Activated CD8-positive, alpha-beta T cell treated with anti-CD3 and anti-CD28 coated beads for 36 hours (primary cell): ENCODE measurements around the gene CTF1. TPM values are rescaled to one million over a fixed set of nuclear protein-coding genes. Genes with fewer than 3 reads are reported as not detected.

Experiments used
- ATAC-seq: fragments of 200-7000 bp; cut with Tn5 transposase; one replicate; pipeline ENCODE4 v1.10.0; 2021; ENCODE audit warnings: mild to moderate bottlenecking, moderate library complexity
- CTCF ChIA-PET: fragments of 350-600 bp; sonication (Branson Sonifier 250); formaldehyde crosslinking; loops from one replicate; lab custom pipeline; 2021; ENCODE audit warnings: antibody characterized with exemption; lab: Charles Lee
- POLR2A ChIA-PET: fragments of 350-600 bp; sonication (Branson Sonifier 250); formaldehyde crosslinking; loops from one replicate; lab custom pipeline; 2021; ENCODE audit warnings: antibody characterized with exemption; lab: Charles Lee
- DNase-seq: peaks from one replicate; pipeline ENCODE4 v3.0.0-alpha.2; 2020
- H3K27ac Mint-ChIP-seq: one replicate; pipeline ENCODE4 v1.8.0; 2021; ENCODE audit warnings: mild to moderate bottlenecking, mixed read lengths
- H3K27me3 Mint-ChIP-seq: one replicate; pipeline ENCODE4 v1.8.0; 2021; ENCODE audit warnings: mixed read lengths
- H3K36me3 Mint-ChIP-seq: one replicate; pipeline ENCODE4 v1.8.0; 2021; ENCODE audit warnings: low read depth, mixed read lengths
- H3K4me1 Mint-ChIP-seq: one replicate; pipeline ENCODE4 v1.8.0; 2021; ENCODE audit warnings: low read depth, mixed read lengths
- H3K4me3 Mint-ChIP-seq: one replicate; pipeline ENCODE4 v1.8.0; 2021; ENCODE audit warnings: mild to moderate bottlenecking, moderate library complexity, mixed read lengths
- H3K9me3 Mint-ChIP-seq: one replicate; pipeline ENCODE4 v1.8.0; 2021; ENCODE audit warnings: mixed read lengths
- intact Hi-C: fragments of 100-400 bp; cut with micrococcal nuclease; formaldehyde crosslinking; loops from one replicate; pipeline ENCODE4 v1.10.0; 2022
- total RNA-seq, 2 experiments: library from RNA; stranded (reverse); gene quantifications; one replicate each; pipeline ENCODE4 v1.2.3, GENCODE V29; 2021
- TF ChIP-seq, protein P1 (sequence below): fragments of 200-600 bp; IDR thresholded peaks from one replicate; pipeline ENCODE4 v1.8.0; 2022; ENCODE audit warnings: antibody characterized with exemption, mild to moderate bottlenecking

CTF1 gene
- total RNA-seq, 2 experiments from 2014 or later = 0.31 to 0.32 TPM

DNA sequence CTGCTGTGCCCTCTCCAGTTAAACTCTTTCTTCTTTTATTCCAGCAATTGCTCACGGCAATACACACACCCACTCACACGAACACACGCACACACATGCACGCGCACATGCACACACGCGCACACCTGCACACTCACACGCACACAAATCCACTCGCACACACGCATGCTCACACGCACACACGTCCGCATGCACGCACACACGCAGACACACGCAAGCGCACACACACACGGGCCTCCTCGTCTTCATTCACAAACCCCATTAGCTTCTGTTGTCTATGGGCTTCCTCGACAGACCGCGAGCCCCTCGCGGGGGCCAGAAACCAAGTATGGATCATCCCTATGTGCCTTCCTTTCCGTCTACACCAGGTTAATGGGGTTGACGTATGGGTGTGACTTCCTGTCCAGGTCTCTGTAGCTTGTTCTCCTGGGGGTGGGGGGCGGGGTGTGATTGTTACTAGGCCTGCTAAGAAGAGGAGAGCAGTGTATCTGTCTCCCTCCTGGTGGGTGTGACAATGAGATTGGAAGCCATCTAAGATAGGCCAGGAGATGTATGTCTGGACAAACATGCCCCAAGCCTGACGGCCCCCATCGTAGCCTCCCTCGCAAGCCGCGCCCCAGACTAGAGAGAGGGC, 670 bp upstream of the CTF1 start:
- H3K27me3 Mint-ChIP-seq = no peaks in the 10 kb centered on the region
- H3K27ac Mint-ChIP-seq = no peak overlapping the region
- ATAC-seq (no peak), DNase-seq (peak; percentile 33)
- H3K4me1 Mint-ChIP-seq = peaks cover 36% of the 10 kb centered on the region
- POLR2A ChIA-PET = interaction anchor here (0.6 to 8.1 kb wide), 4 partner anchors 10 to 285 kb away, joined by 3 to 64 read pairs (median 4); no protein-coding TSS in a partner anchor
- intact Hi-C loops = loop anchor here (10.0 kb wide), 1 partner anchor 241 kb away; the partner anchor contains the start of genes FBRS and PRR14
- no peak overlapping the region for H3K4me3 Mint-ChIP-seq
- TF ChIP-seq, protein P1, sequence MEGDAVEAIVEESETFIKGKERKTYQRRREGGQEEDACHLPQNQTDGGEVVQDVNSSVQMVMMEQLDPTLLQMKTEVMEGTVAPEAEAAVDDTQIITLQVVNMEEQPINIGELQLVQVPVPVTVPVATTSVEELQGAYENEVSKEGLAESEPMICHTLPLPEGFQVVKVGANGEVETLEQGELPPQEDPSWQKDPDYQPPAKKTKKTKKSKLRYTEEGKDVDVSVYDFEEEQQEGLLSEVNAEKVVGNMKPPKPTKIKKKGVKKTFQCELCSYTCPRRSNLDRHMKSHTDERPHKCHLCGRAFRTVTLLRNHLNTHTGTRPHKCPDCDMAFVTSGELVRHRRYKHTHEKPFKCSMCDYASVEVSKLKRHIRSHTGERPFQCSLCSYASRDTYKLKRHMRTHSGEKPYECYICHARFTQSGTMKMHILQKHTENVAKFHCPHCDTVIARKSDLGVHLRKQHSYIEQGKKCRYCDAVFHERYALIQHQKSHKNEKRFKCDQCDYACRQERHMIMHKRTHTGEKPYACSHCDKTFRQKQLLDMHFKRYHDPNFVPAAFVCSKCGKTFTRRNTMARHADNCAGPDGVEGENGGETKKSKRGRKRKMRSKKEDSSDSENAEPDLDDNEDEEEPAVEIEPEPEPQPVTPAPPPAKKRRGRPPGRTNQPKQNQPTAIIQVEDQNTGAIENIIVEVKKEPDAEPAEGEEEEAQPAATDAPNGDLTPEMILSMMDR = no peak
- CTCF ChIA-PET = interaction anchor here (2.3 kb wide), 1 partner anchor 51 kb away, joined by 9 read pairs; no protein-coding TSS in a partner anchor
- H3K36me3 Mint-ChIP-seq = peaks cover 4% of the 10 kb centered on the region
- H3K9me3 Mint-ChIP-seq = no peaks in the 10 kb centered on the region

DNA sequence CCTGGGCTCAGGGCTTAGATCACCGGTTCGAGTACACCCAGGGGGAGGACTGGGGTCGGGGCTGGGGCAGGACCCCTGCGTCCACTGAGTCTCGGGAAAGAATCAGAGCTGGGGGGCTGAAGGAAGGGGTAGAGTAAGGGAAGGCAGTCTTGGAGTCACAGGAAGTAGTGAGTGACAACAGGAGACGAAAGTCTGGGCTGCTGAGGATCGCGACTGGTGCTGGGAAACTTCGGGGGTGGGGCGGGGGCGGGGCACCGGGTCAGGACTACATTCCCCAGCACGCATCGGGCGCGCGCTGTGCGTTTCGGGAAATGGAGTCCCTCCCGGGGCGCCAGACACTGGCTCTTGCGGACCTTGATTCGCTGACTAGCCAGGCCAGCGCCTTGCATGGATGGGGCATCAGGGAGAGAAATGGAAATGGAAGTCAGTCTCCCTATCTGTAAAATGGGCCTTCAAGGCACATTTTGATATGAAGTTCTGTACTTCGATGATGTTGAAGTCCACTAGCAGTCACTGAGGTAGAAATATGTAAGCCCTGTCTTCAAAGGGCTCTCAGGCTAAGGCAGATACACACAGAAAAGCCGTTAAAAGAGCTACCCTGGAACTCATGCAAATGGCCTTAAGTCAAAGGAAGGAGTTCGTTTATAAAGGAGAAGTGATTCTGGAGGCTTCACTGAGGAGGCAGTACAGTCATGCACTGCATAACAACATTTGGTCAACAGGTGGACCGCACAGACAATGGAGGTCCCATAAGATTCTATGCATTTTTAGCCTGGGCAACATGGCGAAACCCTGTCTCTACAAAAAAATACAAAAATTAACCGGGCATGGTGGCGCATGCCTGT, 697 bp downstream of the CTF1 start:
- Mint-ChIP-seq H3K4me1 (peaks cover 41% of the 10 kb centered on the region), H3K9me3 (no peaks in the 10 kb centered on the region), H3K4me3 (peak overlapping the region; percentile 66), H3K27me3 (no peaks in the 10 kb centered on the region), H3K27ac (peak overlapping the region; percentile 90), H3K36me3 (no peaks in the 10 kb centered on the region)
- CTCF ChIA-PET = interaction anchor here (0.7 to 2.3 kb wide), 2 partner anchors 52 to 53 kb away, joined by 3 to 9 read pairs; no protein-coding TSS in a partner anchor
- POLR2A ChIA-PET = interaction anchor here (0.6 to 8.1 kb wide), 6 partner anchors 15 to 325 kb away, joined by 3 to 64 read pairs (median 3); no protein-coding TSS in a partner anchor
- intact Hi-C loops = loop anchor here (10.0 kb wide), 1 partner anchor 242 kb away; the partner anchor contains the start of genes FBRS and PRR14
- TF ChIP-seq, protein P1 = no peak
- DNase-seq (peak; percentile 88), ATAC-seq (peak; percentile 63)

DNA sequence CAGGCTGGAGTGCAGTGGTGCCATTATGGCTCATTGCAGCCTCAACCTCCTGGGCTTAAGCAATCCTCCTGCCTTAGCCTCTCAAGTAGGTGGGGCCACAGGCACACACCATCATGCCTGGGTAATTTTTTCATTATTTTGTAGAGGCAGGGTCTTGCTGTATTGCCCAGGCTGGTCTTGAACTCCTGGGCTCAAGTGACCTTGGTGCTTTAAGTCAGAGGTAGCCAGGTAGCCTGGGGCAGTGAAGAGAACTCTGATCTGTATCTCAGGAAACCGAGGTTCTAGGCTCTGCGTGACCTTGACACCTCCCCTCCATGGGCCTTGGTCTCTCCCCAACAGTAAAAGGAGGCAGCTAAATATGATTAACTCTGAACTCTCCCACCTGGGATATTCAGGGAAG, 3.4 kb downstream of the CTF1 start:
- no peak overlapping the region for H3K4me3 Mint-ChIP-seq
- H3K27ac Mint-ChIP-seq = no peak overlapping the region
- DNase-seq = no peak
- H3K4me1 Mint-ChIP-seq = peaks cover 39% of the 10 kb centered on the region
- peaks cover 4% of the 10 kb centered on the region for H3K36me3 Mint-ChIP-seq
- CTCF ChIA-PET = interaction anchor here (3.2 to 4.4 kb wide), 2 partner anchors 55 to 93 kb away, joined by 16 to 120 read pairs; no protein-coding TSS in a partner anchor
- TF ChIP-seq, protein P1 = no peak
- POLR2A ChIA-PET = interaction anchor here (0.8 kb wide), 1 partner anchor 38 kb away, joined by 4 read pairs; no protein-coding TSS in a partner anchor
- no peaks in the 10 kb centered on the region for H3K27me3 Mint-ChIP-seq
- H3K9me3 Mint-ChIP-seq = peaks cover 3% of the 10 kb centered on the region
- intact Hi-C loops = loop anchor here (10.0 kb wide), 1 partner anchor 245 kb away; the partner anchor contains the start of genes FBRS and PRR14
- no peak for ATAC-seq

DNA sequence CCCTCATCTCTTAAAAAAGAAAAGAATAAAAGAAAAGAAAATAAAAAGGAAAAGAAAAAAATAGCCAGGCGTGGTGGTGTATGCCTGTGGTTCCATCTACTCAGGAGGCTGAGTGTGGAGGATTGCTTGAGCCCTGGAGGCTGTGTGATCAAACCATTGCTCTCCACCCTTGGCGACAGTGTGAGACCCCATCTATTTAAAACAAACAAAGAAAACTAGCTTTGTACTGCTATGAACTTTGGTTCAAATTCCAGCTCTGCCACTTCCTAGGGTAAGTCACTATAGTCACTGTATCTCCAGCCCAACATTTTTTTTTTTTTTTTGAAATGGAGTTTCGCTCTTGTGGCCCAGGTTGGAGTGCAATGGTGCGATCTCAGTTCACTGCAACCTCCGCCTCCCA, 4.2 kb downstream of the CTF1 start:
- ChIA-PET CTCF (interaction anchor here (0.6 to 4.4 kb wide), 13 partner anchors 8 to 251 kb away, joined by 3 to 120 read pairs (median 8); partner anchors contain the start of gene BCL7C), POLR2A (interaction anchor here (0.6 to 3.3 kb wide), 6 partner anchors 22 to 297 kb away, joined by 3 to 33 read pairs (median 3); no protein-coding TSS in a partner anchor)
- Mint-ChIP-seq H3K27me3 (no peaks in the 10 kb centered on the region), H3K4me1 (peaks cover 37% of the 10 kb centered on the region), H3K36me3 (peaks cover 4% of the 10 kb centered on the region), H3K4me3 (no peak overlapping the region), H3K9me3 (peaks cover 3% of the 10 kb centered on the region), H3K27ac (no peak overlapping the region)
- ATAC-seq (no peak), DNase-seq (no peak)
- intact Hi-C loops = no loop called here
- TF ChIP-seq, protein P1 = no peak
